Measurements from ENCODE around the gene MYBPC2.

DNA sequence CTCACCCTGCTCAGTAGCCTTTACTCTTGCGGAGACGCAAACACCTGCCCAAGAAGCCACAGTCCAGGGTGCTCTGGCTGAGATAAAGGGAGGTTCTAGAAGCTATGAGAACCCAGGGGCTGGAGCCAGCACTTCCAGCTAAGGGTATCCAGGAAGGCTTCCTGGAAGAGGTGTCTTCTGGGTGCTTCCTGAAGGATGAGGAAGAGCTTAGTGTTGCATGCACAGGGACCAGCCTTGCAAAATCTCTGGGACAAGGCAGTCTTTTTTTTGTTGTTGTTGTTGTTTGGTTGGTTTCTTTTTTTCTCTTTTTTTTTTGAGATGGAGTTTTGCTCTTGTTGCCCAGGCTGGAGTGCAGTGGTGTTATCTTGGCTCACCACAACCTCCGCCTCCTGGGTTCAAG lies 20.6 kb downstream of the MYBPC2 start:
- TF ChIP-seq, protein P1, sequence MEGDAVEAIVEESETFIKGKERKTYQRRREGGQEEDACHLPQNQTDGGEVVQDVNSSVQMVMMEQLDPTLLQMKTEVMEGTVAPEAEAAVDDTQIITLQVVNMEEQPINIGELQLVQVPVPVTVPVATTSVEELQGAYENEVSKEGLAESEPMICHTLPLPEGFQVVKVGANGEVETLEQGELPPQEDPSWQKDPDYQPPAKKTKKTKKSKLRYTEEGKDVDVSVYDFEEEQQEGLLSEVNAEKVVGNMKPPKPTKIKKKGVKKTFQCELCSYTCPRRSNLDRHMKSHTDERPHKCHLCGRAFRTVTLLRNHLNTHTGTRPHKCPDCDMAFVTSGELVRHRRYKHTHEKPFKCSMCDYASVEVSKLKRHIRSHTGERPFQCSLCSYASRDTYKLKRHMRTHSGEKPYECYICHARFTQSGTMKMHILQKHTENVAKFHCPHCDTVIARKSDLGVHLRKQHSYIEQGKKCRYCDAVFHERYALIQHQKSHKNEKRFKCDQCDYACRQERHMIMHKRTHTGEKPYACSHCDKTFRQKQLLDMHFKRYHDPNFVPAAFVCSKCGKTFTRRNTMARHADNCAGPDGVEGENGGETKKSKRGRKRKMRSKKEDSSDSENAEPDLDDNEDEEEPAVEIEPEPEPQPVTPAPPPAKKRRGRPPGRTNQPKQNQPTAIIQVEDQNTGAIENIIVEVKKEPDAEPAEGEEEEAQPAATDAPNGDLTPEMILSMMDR (conservative IDR thresholded peaks at IDR 0.05; ENCODE audit: low read depth, low read length) = no peak
- TF ChIP-seq EZH2 (IDR thresholded peaks at IDR 0.05; ENCODE audit: borderline replicate concordance, low read depth, low read length, poor library complexity, severe bottlenecking) = no peak

Measured in A673 (cell line).